ENCODE data around the gene C20orf144. TPM values are rescaled to one million over a fixed set of nuclear protein-coding genes. Genes with fewer than 3 reads are reported as not detected.

The C20orf144 gene
- total RNA-seq, 4 donors from 2014 or later = not detected

GRCh38 chr20:33635341-33635740 lies 26.8 kb upstream of the C20orf144 start:
- DNase-seq = no peak
- no peaks in the 10 kb centered on the region for H3K4me1 ChIP-seq
- TF ChIP-seq CTCF (IDR thresholded peaks at IDR 0.05) = no peak
- no peak for TF ChIP-seq POLR2A (IDR thresholded peaks at IDR 0.05)
- H3K27ac ChIP-seq = no peak overlapping the region
- no peaks in the 10 kb centered on the region for H3K9me3 ChIP-seq
- WGBS, 2 donors = 93 to 100% methylated on average over 3 of the region's 3 CpGs
- H3K4me3 ChIP-seq = no peak overlapping the region
- no peaks in the 10 kb centered on the region for H3K27me3 ChIP-seq
- intact Hi-C loops (cut with DNase I) = no loop called here
- H3K36me3 ChIP-seq = peaks cover 2 to 100% (median 22%) of the 10 kb centered on the region in 3 donors

GRCh38 chr20:33636776-33637175 lies 25.4 kb upstream of the C20orf144 start:
- DNase-seq = no peak
- intact Hi-C loops (cut with DNase I) = no loop called here
- Histone ChIP-seq H3K27ac (no peak overlapping the region), H3K4me3 (no peak overlapping the region), H3K4me1 (no peaks in the 10 kb centered on the region), H3K9me3 (no peaks in the 10 kb centered on the region), H3K27me3 (no peaks in the 10 kb centered on the region), H3K36me3 (peaks cover 7 to 100% (median 21%) of the 10 kb centered on the region in 3 donors)
- WGBS, 2 donors = 83 to 92% methylated on average over 1 of the region's 1 CpG
- TF ChIP-seq POLR2A (IDR thresholded peaks at IDR 0.05) = no peak
- TF ChIP-seq CTCF (IDR thresholded peaks at IDR 0.05) = no peak

GRCh38 chr20:33640287-33640686 lies 21.8 kb upstream of the C20orf144 start:
- WGBS, 2 donors = 79 to 83% methylated on average over 13 of the region's 13 CpGs
- DNase-seq = no peak
- TF ChIP-seq POLR2A (IDR thresholded peaks at IDR 0.05) (no peak), CTCF (IDR thresholded peaks at IDR 0.05) (no peak)
- no peaks in the 10 kb centered on the region for H3K27me3 ChIP-seq
- no peak overlapping the region for H3K27ac ChIP-seq
- no peaks in the 10 kb centered on the region for H3K9me3 ChIP-seq
- peaks cover 7 to 100% (median 27%) of the 10 kb centered on the region in 3 donors for H3K36me3 ChIP-seq
- intact Hi-C loops (cut with DNase I) = no loop called here
- no peak overlapping the region for H3K4me3 ChIP-seq
- H3K4me1 ChIP-seq = no peaks in the 10 kb centered on the region

- no peak overlapping the region for H3K27ac ChIP-seq
- no peak overlapping the region for H3K4me3 ChIP-seq
- DNase-seq = no peak
- TF ChIP-seq POLR2A (IDR thresholded peaks at IDR 0.05) (no peak), CTCF (IDR thresholded peaks at IDR 0.05) (no peak)
- peaks cover 7 to 70% (median 27%) of the 10 kb centered on the region in 3 donors for H3K36me3 ChIP-seq
- no peaks in the 10 kb centered on the region for H3K9me3 ChIP-seq
- intact Hi-C loops (cut with DNase I) = no loop called here
- no peaks in the 10 kb centered on the region for H3K27me3 ChIP-seq
- H3K4me1 ChIP-seq = peaks cover 18 to 36% (median 27%) of the 10 kb centered on the region in 3 donors
- 94 to 95% methylated on average over 7 to 20 of the region's 28 CpGs for WGBS, 2 donors
Observed at GRCh38 chr20:33644313-33645071, 17.6 kb upstream of the C20orf144 start.

GRCh38 chr20:33645072-33645358 lies 17.1 kb upstream of the C20orf144 start:
- Histone ChIP-seq H3K27ac (no peak overlapping the region), H3K4me3 (no peak overlapping the region), H3K27me3 (no peaks in the 10 kb centered on the region), H3K9me3 (no peaks in the 10 kb centered on the region), H3K4me1 (peaks cover 20 to 41% (median 32%) of the 10 kb centered on the region in 3 donors), H3K36me3 (peaks cover 7 to 64% (median 26%) of the 10 kb centered on the region in 3 donors)
- 33 to 82% methylated on average over 1 to 2 of the region's 4 CpGs for WGBS, 2 donors
- no peak for DNase-seq
- intact Hi-C loops (cut with DNase I) = no loop called here
- TF ChIP-seq POLR2A (IDR thresholded peaks at IDR 0.05) (no peak), CTCF (IDR thresholded peaks at IDR 0.05) (no peak)

All from esophagus squamous epithelium (tissue), 5 donors.